HCT116 (cell line): ENCODE results near the gene CDK8. TPM values are rescaled to one million over a fixed set of nuclear protein-coding genes. Genes with fewer than 3 reads are reported as not detected.

Experiments
- ATAC-seq: fragments of 200-7000 bp; cut with Tn5 transposase; 2 replicates; pipeline ENCODE4 v1.9.1; 2020; ENCODE audit warnings: mild to moderate bottlenecking, moderate library complexity
- BruUV-seq: library from RNA; stranded (reverse); fragments of 400-500 nt; replicated peaks from 2 replicates; lab custom pipeline; 2021; lab: Mats Ljungman, UMichigan
- CTCF ChIA-PET: fragments of 300-600 bp; sonication (Branson Sonifier 250); formaldehyde crosslinking; loops from one replicate; lab custom pipeline; 2021; ENCODE audit warnings: antibody characterized with exemption; lab: Charles Lee
- POLR2A ChIA-PET: fragments of 300-600, 350-600 bp; sonication (Branson Sonifier 250); formaldehyde crosslinking; loops from one replicate; lab custom pipeline; 2021; ENCODE audit warnings: antibody characterized with exemption; lab: Charles Lee
- RAD21 ChIA-PET, 2 experiments: fragments of 300-600 bp; sonication (Branson Sonifier 250); formaldehyde crosslinking; loops; one replicate each; lab custom pipeline; 2023; ENCODE audit warnings: low total read pairs in 2 of 2; ENCODE audit not compliant: uncharacterized antibody in 2 of 2, unreplicated experiment in 2 of 2, low non-redundant PET in 1 of 2; lab: Charles Lee
- DNase-seq: peaks from one replicate; pipeline ENCODE4 v3.0.0-alpha.2; 2010; ENCODE audit warnings: low read depth, low spot score
- H2AFZ ChIP-seq: fragments of 200-600 bp; shearing (Covaris generic), sonication (generic); 2 replicates; pipeline ENCODE4 v1.6.1; 2017; ENCODE audit warnings: low read depth, mixed run types, mixed read lengths, antibody characterized with exemption, low read length; ENCODE audit not compliant: poor library complexity, severe bottlenecking
- H3K27ac ChIP-seq: 2 replicates; pipeline ENCODE4 v1.5.1; 2012; ENCODE audit warnings: low read depth, low read length
- H3K27me3 ChIP-seq: fragments of 200-600 bp; sonication (generic); 2 replicates; pipeline ENCODE4 v1.6.1; 2016; ENCODE audit warnings: mixed run types, low read length, mixed read lengths; ENCODE audit not compliant: insufficient read depth
- H3K36me3 ChIP-seq, 2 experiments: fragments of 200-500 bp in 1 of 2; fragments of 200-600 bp in 1 of 2; sonication (Bioruptor generic) in 1 of 2; sonication (generic) in 1 of 2; 2 replicates each; pipeline versions ENCODE4 v1.5.1 to v1.6.1; 2014 to 2016; ENCODE audit warnings: low read length in 2 of 2, inconsistent platforms in 1 of 2, mixed read lengths in 1 of 2, mixed run types in 1 of 2; ENCODE audit not compliant: insufficient read depth in 2 of 2, control insufficient read depth in 1 of 2
- H3K4me1 ChIP-seq, 2 experiments: fragments of 200-600 bp in 1 of 2; sonication (generic) in 1 of 2; 2 replicates each; pipeline versions ENCODE4 v1.5.1 to v1.6.1; 2012 to 2017; ENCODE audit warnings: low read length in 2 of 2, inconsistent platforms in 1 of 2, mild to moderate bottlenecking in 1 of 2, mixed read lengths in 1 of 2, mixed run types in 1 of 2, moderate library complexity in 1 of 2; ENCODE audit not compliant: insufficient read depth in 2 of 2, control insufficient read depth in 1 of 2
- H3K4me2 ChIP-seq: fragments of 200-600 bp; sonication (generic); 2 replicates; pipeline ENCODE4 v1.6.1; 2017; ENCODE audit warnings: mixed run types, low read length, mixed read lengths
- H3K4me3 ChIP-seq, 2 experiments: fragments of 200-600 bp in 1 of 2; sonication (generic) in 1 of 2; replicated peaks in 1 of 2; 2 replicates each; pipeline ENCODE4 v1.5.1; 2011 to 2016; ENCODE audit warnings: low read length in 2 of 2, control low read depth in 1 of 2, low read depth in 1 of 2, mild to moderate bottlenecking in 1 of 2, mixed read lengths in 1 of 2, mixed run types in 1 of 2
- H3K79me2 ChIP-seq: fragments of 200-600 bp; sonication (generic); 2 replicates; pipeline ENCODE4 v1.6.1; 2017; ENCODE audit warnings: mild to moderate bottlenecking, mixed run types, low read length, moderate library complexity, mixed read lengths; ENCODE audit not compliant: insufficient read depth
- H3K9ac ChIP-seq: fragments of 200-600 bp; sonication (generic); 2 replicates; pipeline ENCODE4 v1.6.1; 2016; ENCODE audit warnings: low read length, mixed read lengths
- H3K9me2 ChIP-seq: fragments of 200-600 bp; sonication (generic), shearing (Covaris generic); 2 replicates; pipeline ENCODE4 v1.6.1; 2017; ENCODE audit warnings: mixed run types, mild to moderate bottlenecking, moderate library complexity; ENCODE audit not compliant: insufficient read depth
- H3K9me3 ChIP-seq, 2 experiments: fragments of 200-500 bp in 1 of 2; fragments of 200-600 bp in 1 of 2; sonication (Bioruptor generic) in 1 of 2; sonication (generic) in 1 of 2; 2 replicates each; pipeline ENCODE4 v1.6.1; 2014 to 2017; ENCODE audit warnings: low read length in 2 of 2, mixed read lengths in 2 of 2, inconsistent platforms in 1 of 2, low read depth in 1 of 2, mild to moderate bottlenecking in 1 of 2, mixed run types in 1 of 2, moderate library complexity in 1 of 2; ENCODE audit not compliant: control insufficient read depth in 1 of 2, insufficient read depth in 1 of 2
- H4K20me1 ChIP-seq: fragments of 200-600 bp; sonication (generic), shearing (Covaris generic); 2 replicates; pipeline ENCODE4 v1.6.1; 2017; ENCODE audit warnings: mixed run types, mild to moderate bottlenecking, moderate library complexity; ENCODE audit not compliant: insufficient read depth
- ATF3 ChIP-seq: IDR thresholded peaks from 2 replicates; pipeline ENCODE4 v1.6.1; 2012
- CTCF ChIP-seq, 3 experiments: fragments of 200-600 bp in 1 of 3; sonication (generic) in 1 of 3; IDR thresholded peaks in 2 of 3; conservative IDR thresholded peaks in 1 of 3; 2 replicates each; pipeline ENCODE4 v1.5.1; 2012 to 2017; ENCODE audit warnings: low read depth in 2 of 3, low read length in 2 of 3, antibody characterized with exemption in 1 of 3, borderline replicate concordance in 1 of 3, control low read depth in 1 of 3, mild to moderate bottlenecking in 1 of 3, mixed read lengths in 1 of 3, mixed run types in 1 of 3, moderate library complexity in 1 of 3; ENCODE audit not compliant: insufficient read depth in 1 of 3
- EGR1 ChIP-seq: IDR thresholded peaks from 2 replicates; pipeline ENCODE4 v1.6.1; 2012; ENCODE audit warnings: low read depth
- ELF1 ChIP-seq: IDR thresholded peaks from 2 replicates; pipeline ENCODE4 v1.6.1; 2012; ENCODE audit warnings: low read depth, borderline replicate concordance
- EZH2phosphoT487 ChIP-seq: fragments of 200-600 bp; IDR thresholded peaks from 2 replicates; pipeline ENCODE4 v1.6.1; 2018; ENCODE audit warnings: antibody characterized with exemption, borderline replicate concordance
- FOSL1 ChIP-seq: IDR thresholded peaks from 2 replicates; pipeline ENCODE4 v1.6.1; 2012; ENCODE audit warnings: low read depth
- JUND ChIP-seq: IDR thresholded peaks from 2 replicates; pipeline ENCODE4 v1.6.1; 2012
- POLR2A ChIP-seq: IDR thresholded peaks from 2 replicates; pipeline ENCODE4 v1.7.0; 2011; ENCODE audit warnings: borderline replicate concordance; ENCODE audit not compliant: insufficient read depth, insufficient read length; ENCODE audit errors: extremely low read depth
- POLR2AphosphoS5 ChIP-seq: IDR thresholded peaks from 2 replicates; pipeline ENCODE4 v1.6.1; 2011; ENCODE audit warnings: mild to moderate bottlenecking, low read depth, low read length, moderate library complexity
- RAD21 ChIP-seq: IDR thresholded peaks from 2 replicates; pipeline ENCODE4 v1.6.1; 2012; ENCODE audit warnings: low read depth, mild to moderate bottlenecking
- SIN3A ChIP-seq: IDR thresholded peaks from 2 replicates; pipeline ENCODE4 v1.6.1; 2012; ENCODE audit warnings: low read depth
- SP1 ChIP-seq: IDR thresholded peaks from 2 replicates; pipeline ENCODE4 v1.6.1; 2012; ENCODE audit warnings: low read depth
- SRF ChIP-seq: IDR thresholded peaks from 2 replicates; pipeline ENCODE4 v1.6.1; 2012; ENCODE audit warnings: low read depth
- TCF7L2 ChIP-seq: IDR thresholded peaks from 2 replicates; pipeline ENCODE4 v1.7.0; 2011; ENCODE audit warnings: borderline replicate concordance, inconsistent platforms; ENCODE audit not compliant: insufficient read depth, insufficient read length; ENCODE audit errors: extremely low read depth
- YY1 ChIP-seq: IDR thresholded peaks from 2 replicates; pipeline ENCODE4 v1.6.1; 2011; ENCODE audit warnings: low read length, low read depth, moderate library complexity, mild to moderate bottlenecking; ENCODE audit not compliant: insufficient replicate concordance; ENCODE audit errors: extremely low read depth
- ZFX ChIP-seq: fragments of 450-650 bp; IDR thresholded peaks from 2 replicates; pipeline ENCODE4 v1.6.1; 2017
- ZNF274 ChIP-seq: fragments of 200-500 bp; sonication (Bioruptor generic); IDR thresholded peaks from 2 replicates; pipeline ENCODE4 v1.6.1; 2014; ENCODE audit warnings: mild to moderate bottlenecking, low read depth, low read length, inconsistent platforms
- intact Hi-C: fragments of 100-400 bp; cut with micrococcal nuclease; formaldehyde crosslinking; loops from 2 replicates; pipeline ENCODE4 v1.10.0; 2022
- total RNA-seq: library from RNA; stranded (reverse); gene quantifications from one replicate; pipeline ENCODE4 v1.2.1, GENCODE V29; 2021; ENCODE audit not compliant: unreplicated experiment

The CDK8 gene
- total RNA-seq, 1 experiment from 2014 or later = 23.8 TPM

GRCh38 chr13:26435171-26435570 is 181.2 kb downstream of the CDK8 start:
- Histone ChIP-seq H3K36me3 (no peaks in the 10 kb centered on the region), H3K4me1 (no peaks in the 10 kb centered on the region), H3K4me3 (no peak overlapping the region), H3K9me3 (peaks cover 10 to 16% of the 10 kb centered on the region in 2 experiments), H3K9me2 (no peaks in the 10 kb centered on the region), H3K4me2 (no peak overlapping the region), H2AFZ (no peak overlapping the region), H4K20me1 (no peaks in the 10 kb centered on the region), H3K27ac (no peak overlapping the region), H3K27me3 (0 out of 2 replicates have a peak, but pooled peaks cover 4% of the 10 kb centered on the region), H3K9ac (no peak overlapping the region), H3K79me2 (no peaks in the 10 kb centered on the region)
- intact Hi-C loops = no loop called here
- DNase-seq (no peak), ATAC-seq (no peak)
- TF ChIP-seq POLR2AphosphoS5 = no peak
- TF ChIP-seq SIN3A = no peak
- no peak for TF ChIP-seq SRF
- no peak for TF ChIP-seq JUND
- no peak for TF ChIP-seq ATF3
- TF ChIP-seq ZFX = no peak
- no peak for TF ChIP-seq SP1
- TF ChIP-seq ELF1 = no peak
- TF ChIP-seq RAD21 = no peak
- ChIA-PET CTCF (no interaction called here), POLR2A (no interaction called here), RAD21 (no interaction called here)
- no TSS peak for BruUV-seq

- no peak overlapping the region for H3K9ac ChIP-seq
- no peaks in the 10 kb centered on the region for H4K20me1 ChIP-seq
- no peaks in the 10 kb centered on the region for H3K4me1 ChIP-seq
- H3K9me2 ChIP-seq = no peaks in the 10 kb centered on the region
- no TSS peak for BruUV-seq
- ChIA-PET RAD21 (no interaction called here), POLR2A (no interaction called here), CTCF (no interaction called here)
- intact Hi-C loops = no loop called here
- DNase-seq = no peak
- H3K36me3 ChIP-seq = no peaks in the 10 kb centered on the region
- H3K9me3 ChIP-seq = peaks cover 10 to 16% of the 10 kb centered on the region in 2 experiments
- H3K27me3 ChIP-seq = 0 out of 2 replicates have a peak, but pooled peaks cover 4% of the 10 kb centered on the region
- no peak for ATAC-seq
- no peak overlapping the region for H2AFZ ChIP-seq
- no peak overlapping the region for H3K4me2 ChIP-seq
- no peaks in the 10 kb centered on the region for H3K79me2 ChIP-seq
- H3K4me3 ChIP-seq = no peak overlapping the region
- H3K27ac ChIP-seq = no peak overlapping the region
- TF ChIP-seq POLR2A = no peak
- no peak for TF ChIP-seq CTCF (IDR thresholded peaks at IDR 0.05 in 2 of 3, conservative IDR thresholded peaks at IDR 0.05 in 1 of 3; ENCODE audit: borderline replicate concordance in 1 of 3, insufficient read depth in 1 of 3, low read depth in 2 of 3, low read length in 2 of 3)
- no peak for TF ChIP-seq SRF
- no peak for TF ChIP-seq RAD21
- TF ChIP-seq FOSL1 = no peak
- TF ChIP-seq EGR1 = no peak
- TF ChIP-seq SIN3A = no peak
- no peak for TF ChIP-seq EZH2phosphoT487
- no peak for TF ChIP-seq ZFX
- no peak for TF ChIP-seq YY1
- no peak for TF ChIP-seq TCF7L2
- no peak for TF ChIP-seq ZNF274
Observed at GRCh38 chr13:26435646-26436045, 181.7 kb downstream of the CDK8 start.
